H54 (cell line): ENCODE measurements around the gene MOB1A.
A peak's percentile ranks its signal among the peaks of the same experiment; 100 is the strongest.
"Not testable (repeated sequence)": the region's sequence is repeated elsewhere in the genome, so short reads cannot be mapped to it uniquely, and the experiment has no call there.

ENCODE experiments used
- DNase-seq: peaks from one replicate; pipeline ENCODE4 v3.0.0; 2011; ENCODE audit warnings: low spot score, mixed read lengths; ENCODE audit not compliant: insufficient read length
- FAIRE-seq: peaks from 3 replicates; lab custom pipeline; 2011; peaks lifted over from hg19 to GRCh38; lab: Jason Lieb, UNC
- POLR2A ChIP-seq: IDR thresholded peaks from 2 replicates; pipeline ENCODE4 v1.6.1; 2011; ENCODE audit warnings: low read depth, mild to moderate bottlenecking, low read length

MOB1A gene

GRCh38 chr2:74149247-74149525 lies 29.5 kb downstream of the MOB1A start:
- FAIRE-seq (no peak), DNase-seq (no peak)
- TF ChIP-seq POLR2A: no peak

- FAIRE-seq (no peak), DNase-seq (no peak)
- TF ChIP-seq POLR2A: no peak
Observed at GRCh38 chr2:74148457-74149246, 30.0 kb downstream of the MOB1A start.

GRCh38 chr2:74147727-74148456 lies 30.8 kb downstream of the MOB1A start, which contains the start of gene BOLA3:
Gene BOLA3 (minus strand): TSS chr2:74147912. CDS start chr2:74147874, 38 bp downstream.
- FAIRE-seq: no peak
- DNase-seq: peak; percentile 94

GRCh38 chr2:74146929-74147726 lies 31.6 kb downstream of the MOB1A start:
- peak; percentile 33 for DNase-seq
- TF ChIP-seq POLR2A: no peak
- FAIRE-seq: no peak

More at GRCh38 chr2:74147727-74148456, 30.8 kb downstream of the MOB1A start, which contains the start of gene BOLA3:
- peak; percentile 93 for TF ChIP-seq POLR2A

- TF ChIP-seq POLR2A: no peak
- no peak for DNase-seq
- no peak for FAIRE-seq
Observed at GRCh38 chr2:74142340-74142739, 36.3 kb downstream of the MOB1A start.

GRCh38 chr2:74138600-74139323 lies 39.9 kb downstream of the MOB1A start:
- TF ChIP-seq POLR2A: no peak
- FAIRE-seq (no peak), DNase-seq (no peak)

- no peak for TF ChIP-seq POLR2A
- DNase-seq (no peak), FAIRE-seq (no peak)
Observed at GRCh38 chr2:74137651-74138599, 40.8 kb downstream of the MOB1A start.

- FAIRE-seq: no peak
Observed at GRCh38 chr2:74131901-74132300, 46.8 kb downstream of the MOB1A start.

GRCh38 chr2:74130211-74130995 lies 48.3 kb downstream of the MOB1A start:
- no peak for TF ChIP-seq POLR2A
- DNase-seq (peak; percentile 41), FAIRE-seq (no peak)

More at GRCh38 chr2:74131901-74132300, 46.8 kb downstream of the MOB1A start:
- TF ChIP-seq POLR2A: no peak
- DNase-seq: no peak

- no peak for TF ChIP-seq POLR2A
- no peak for FAIRE-seq
- no peak for DNase-seq
Observed at GRCh38 chr2:74128206-74128605, 50.5 kb downstream of the MOB1A start.

- DNase-seq, FAIRE-seq: not testable (repeated sequence)
Observed at GRCh38 chr2:74123955-74124354, 54.7 kb downstream of the MOB1A start.

- not testable (repeated sequence) for FAIRE-seq, DNase-seq
Observed at GRCh38 chr2:74121846-74122245, 56.8 kb downstream of the MOB1A start.
